GM10847 (cell line): ENCODE data around the gene RASD2.

Source experiments
- POLR2A ChIP-seq: IDR thresholded peaks from 2 replicates; pipeline ENCODE4 v1.6.1; 2011; ENCODE audit not compliant: insufficient read length; ENCODE audit errors: extremely low read depth

The RASD2 gene, protein sequence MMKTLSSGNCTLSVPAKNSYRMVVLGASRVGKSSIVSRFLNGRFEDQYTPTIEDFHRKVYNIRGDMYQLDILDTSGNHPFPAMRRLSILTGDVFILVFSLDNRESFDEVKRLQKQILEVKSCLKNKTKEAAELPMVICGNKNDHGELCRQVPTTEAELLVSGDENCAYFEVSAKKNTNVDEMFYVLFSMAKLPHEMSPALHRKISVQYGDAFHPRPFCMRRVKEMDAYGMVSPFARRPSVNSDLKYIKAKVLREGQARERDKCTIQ

DNA sequence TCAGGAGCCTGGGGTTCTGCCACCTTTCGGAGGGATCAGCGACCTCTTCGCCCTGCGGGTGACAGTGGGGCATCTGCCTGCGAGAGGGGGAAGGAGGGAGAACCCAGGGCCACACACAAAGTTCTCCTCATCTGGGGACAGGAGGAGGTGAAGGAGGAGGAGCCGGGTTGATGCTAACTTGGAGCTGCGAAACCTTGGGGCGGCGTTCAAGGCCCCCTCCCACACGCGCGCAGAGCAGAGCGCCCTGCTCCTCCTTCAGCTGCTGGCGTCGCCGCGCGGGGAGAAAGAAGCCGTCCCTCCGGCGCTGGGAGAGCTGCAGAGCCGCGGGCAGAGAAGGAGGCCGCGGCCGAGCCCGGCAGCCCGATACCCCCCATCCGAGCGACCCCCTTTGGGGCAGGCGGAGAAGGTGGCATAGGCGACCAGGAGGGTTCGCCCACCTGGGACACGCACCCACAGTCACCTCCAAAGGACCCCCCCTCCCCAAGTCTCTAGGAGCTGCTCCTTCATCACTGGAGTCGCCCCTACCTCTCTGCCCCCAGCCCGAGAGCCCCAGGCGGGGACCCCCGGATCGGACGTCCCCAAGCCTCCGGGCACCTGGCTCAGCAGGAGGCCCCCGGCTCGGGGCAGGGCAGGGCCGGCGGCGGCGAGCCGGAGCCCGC, at the start of gene RASD2:
Gene RASD2 (plus strand): TSS at position 237 of the 659 bp plus-strand sequence. CDS start 5,979 bp downstream, outside the sequence.
- no peak for TF ChIP-seq POLR2A

DNA sequence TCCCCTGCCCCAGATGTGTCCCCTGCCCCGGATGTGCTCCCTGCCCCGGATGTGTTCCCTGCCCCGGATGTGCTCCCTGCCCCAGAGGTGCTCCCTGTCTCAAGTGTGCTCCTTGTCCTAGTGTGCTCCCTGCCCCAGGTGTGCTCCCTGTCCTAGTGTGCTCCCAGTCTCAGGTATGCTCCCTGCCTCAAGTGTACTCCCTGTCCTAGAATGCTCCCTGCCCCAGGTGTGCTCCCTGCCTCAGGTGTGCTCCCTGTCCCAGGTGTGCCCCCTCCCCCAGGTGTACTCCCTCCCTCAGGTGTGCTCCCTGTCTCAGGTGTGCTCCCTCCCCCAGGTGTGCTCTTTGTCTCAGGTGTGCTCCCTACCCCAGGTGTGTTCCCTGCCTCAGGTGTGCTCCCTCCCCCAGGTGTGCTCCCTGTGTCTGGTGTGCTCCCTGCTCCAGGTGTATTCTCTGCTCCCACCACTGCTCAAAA, 48.7 kb upstream of the RASD2 start:
- no peak for TF ChIP-seq POLR2A

DNA sequence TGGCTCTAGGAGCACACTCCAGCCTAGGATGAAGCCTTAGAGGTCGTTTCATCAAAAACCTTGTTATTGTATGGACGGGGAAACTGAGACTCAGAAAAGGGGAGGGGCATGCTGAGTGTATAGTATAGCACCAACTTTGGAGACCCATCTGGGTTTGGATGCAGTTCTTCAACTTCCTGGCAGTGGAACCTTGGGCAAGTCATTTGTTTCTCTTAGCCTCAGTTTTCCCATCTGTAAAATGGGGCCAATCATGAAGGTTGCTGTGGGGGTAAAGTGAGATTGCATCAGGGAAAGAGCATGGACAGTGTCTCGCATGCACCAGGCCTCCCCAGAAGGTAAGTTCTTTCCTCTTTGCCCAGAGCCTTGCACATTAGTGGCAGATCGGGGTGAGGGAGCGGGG, 47.6 kb upstream of the RASD2 start:
- no peak for TF ChIP-seq POLR2A

DNA sequence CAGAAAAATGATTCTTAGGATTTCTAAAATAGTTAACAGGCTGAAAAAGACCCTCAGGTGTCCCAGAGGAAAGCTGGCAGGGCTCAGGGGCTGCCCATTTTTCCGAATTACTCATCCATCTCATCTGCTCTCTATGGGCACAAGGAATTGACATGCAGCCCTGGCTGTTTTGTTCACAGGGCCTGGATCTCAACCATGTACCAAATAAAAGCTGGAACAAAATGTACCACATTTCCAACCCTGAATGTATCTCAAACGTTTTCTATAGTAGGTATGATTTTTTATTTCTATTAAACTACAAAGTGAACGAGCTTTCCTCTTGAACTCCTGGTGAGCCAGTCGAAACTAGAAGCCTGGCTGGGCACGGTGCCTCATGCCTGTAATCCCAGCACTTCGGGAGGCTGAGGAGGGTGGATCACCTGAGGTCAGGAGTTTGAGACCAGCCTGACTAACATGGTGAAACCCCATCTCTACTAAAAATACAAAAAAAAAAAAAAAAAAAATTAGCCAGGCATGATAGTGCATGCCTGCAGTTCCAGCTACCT, 43.8 kb upstream of the RASD2 start:
- no peak for TF ChIP-seq POLR2A

DNA sequence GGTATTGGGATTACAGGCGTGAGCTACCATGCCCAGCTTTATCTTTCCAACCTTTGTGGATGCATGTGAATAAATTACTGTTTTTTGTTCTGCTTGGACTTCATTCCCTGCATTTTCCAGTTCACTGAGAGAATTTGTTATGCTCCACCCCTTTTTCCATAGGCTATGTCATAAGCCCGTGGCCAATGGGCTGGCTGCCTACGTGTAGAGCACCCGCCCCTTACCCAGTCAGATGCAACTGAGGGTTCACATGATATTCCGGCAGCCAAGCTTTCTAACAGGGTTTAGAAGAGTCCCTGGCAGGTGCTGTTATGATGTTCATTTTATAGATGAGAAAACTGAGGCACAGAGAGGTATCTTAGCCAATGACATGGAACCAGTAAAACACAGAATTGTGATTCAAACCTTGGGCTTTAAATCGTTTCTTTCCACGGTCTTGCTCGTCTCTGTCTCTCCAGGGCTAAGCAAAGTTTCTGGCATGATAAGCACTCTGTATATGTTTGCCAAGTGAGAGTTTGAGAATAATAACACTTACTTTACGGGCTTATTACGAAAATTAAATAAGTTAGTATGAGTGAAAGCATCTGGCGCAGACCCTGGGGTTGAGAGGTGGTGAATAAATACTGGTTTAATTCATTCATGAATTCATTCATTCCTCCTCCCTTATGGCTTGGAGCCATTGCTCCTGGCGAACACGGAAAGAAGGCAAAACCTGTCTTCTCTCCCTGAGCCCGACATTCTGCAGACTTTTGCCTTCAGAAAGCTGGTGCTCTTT, 42.4 kb upstream of the RASD2 start:
- TF ChIP-seq POLR2A = no peak

DNA sequence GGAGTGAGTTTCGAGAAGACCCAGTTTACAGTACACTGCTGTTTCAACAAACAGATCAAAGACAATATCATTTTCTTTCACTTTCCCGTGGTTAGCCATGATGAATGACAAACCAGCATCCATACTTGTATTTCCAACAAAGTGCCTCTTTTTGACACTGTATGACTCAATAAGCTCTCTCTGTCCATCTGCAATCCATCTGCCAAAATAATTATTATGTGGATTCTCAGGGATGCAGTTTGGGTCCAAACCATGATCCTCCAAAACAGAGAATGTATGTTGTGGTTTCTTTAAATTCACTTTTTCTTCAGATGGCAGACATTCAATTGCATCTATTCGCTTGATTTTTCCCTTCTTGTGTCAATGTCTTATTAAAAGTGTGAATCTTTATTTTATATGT, 37.8 kb upstream of the RASD2 start:
- no peak for TF ChIP-seq POLR2A

DNA sequence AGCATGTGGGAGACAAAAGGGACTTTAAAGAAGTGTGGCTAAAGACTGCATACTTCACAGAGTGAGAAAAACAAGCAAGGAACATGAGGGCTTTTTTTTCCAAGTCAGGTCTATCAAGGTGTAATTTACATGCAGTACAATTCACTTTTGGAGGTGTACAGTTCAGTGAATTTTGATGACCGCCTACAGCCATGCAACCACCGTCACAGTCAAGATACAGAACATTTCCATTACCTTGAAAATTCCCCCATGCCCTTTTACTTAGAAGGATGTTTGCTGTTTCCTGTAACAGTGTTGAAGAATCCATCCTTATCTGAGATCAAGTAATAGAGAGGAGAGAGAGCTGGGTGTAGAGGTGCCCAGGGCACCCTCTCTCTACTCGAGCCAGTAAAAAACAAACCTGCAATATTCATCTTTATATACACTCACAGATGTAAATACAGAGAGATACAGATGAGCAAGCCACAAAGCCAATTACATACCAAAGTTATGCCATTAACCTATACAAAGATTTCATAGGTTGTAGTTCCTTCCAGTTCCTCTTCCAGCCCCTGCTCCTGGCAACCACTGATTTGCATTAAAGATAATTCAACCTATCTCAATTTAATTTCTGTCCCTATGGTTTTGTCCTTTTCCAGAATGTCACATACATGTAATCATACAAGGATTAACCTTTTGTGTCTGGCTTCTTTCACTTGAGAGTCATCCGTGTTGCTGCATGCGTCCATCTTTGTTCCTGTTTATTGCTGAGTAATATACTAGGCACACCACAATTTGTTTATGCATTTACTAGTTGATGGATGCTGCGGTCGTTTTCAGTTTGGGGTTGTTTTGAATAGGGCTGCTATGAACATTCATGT, 35.0 kb upstream of the RASD2 start:
- TF ChIP-seq POLR2A = no peak

DNA sequence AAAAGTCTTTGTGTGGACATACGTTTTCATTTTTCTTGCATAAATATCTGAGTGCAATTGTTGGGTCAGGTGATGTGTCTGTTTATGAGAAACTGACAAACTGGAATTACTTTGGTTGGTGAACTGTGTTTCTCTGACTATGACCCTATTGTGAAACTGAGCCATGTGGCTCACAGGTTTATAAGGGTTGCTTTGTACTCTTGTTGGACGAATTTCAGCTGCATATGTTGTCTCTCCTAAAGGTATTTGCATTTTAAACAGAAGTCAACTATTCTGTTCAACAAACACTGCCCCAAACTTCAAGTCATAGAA, 34.4 kb upstream of the RASD2 start:
- no peak for TF ChIP-seq POLR2A

DNA sequence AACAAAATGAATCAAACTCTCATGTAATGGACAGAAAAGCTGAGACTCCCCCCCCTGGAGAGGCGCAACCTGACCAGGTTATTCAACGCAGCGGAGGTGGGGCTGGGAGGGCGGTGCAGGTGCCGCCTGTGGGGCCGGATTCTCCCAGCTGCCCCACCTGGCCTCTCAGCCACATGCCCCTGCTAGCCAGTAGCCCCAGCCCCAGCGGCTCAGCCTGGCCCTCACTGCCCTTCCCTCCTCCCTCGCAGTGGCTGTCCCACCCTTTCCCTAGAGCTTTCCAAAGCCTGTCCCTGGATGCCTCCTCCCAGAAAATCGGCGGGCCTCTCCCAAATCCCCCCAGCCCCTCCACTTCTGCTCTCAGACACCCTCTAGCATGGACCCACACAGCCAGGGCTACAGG, 31.2 kb upstream of the RASD2 start:
- TF ChIP-seq POLR2A = no peak

DNA sequence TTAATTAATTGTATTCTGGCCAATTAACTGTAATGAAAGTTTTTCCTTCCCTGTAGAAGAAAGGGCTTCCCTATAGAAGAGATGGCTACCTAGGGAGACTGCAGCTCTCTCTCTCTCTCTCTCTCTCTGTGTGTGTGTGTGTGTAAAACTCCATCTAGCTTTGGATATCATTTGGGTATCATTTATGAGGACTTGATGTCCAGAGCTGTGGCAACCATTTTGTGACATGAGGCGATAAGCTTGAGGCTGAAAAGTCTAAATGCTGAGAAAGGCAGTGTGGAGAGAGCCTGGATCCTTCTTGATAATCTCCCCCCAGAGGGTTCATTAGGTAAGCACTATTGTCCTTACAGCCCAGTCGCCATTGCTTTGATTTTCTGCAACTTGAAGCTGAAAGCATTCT, 30.7 kb upstream of the RASD2 start:
- no peak for TF ChIP-seq POLR2A

DNA sequence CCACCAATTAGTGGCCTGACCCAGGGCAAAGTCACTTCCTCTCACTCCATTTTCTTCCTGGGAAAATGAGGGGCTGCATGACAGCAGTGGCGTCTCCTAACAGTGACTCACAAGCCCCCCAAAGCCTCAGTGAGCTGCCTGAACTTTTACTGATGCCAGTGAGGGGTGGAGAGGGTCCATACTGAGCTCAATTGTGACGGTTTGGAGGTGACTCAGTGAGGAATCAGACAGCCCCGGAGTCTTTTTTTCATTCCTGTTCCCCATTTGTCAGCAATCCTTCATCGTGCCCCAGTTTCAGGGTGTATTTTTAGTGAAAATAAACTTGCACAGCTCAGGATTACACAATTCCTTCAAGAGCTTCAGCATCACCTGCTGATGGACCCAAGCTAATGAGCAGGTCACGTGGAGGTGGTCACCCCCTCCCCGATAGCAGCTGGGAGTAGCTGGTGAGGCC, 30.1 kb upstream of the RASD2 start:
- TF ChIP-seq POLR2A = no peak

DNA sequence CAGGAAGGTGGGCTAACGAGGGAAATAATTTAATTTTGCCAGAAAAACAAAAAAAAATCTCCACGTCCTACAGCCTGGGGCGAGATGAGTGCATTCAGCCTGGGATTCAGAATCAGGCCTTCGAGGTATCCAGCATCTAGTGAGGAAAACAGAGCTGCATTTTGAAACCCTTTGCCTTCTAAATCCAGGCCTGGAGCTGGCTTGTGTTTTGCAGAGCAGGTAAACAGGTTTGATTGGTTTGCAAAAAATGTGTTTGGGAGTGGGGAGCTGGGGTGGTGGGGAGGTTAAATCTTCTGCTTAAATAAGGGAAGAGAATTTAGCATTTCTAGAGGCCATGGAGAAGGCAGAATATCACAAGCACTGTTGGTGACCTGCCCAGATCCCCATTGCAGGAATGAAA, 29.7 kb upstream of the RASD2 start:
- no peak for TF ChIP-seq POLR2A

DNA sequence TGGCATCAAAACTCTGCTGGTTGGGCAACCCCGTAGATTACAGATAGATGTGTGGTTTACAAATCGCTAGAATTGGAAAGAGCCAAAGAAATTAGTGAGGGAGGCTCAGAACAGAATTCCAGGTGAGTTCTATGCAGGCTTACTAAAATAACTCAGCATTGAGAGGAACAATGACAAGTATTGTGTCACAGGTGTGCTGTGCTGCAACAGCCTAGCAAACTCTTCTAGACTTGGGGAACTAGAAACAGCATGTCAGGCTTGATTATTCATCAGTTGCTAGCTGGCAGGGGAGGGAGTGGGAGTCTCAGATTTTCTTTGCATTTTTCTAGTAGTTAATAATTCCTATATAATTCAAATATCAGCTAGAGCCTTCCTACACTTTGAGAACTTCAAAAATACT, 26.3 kb upstream of the RASD2 start:
- no peak for TF ChIP-seq POLR2A

DNA sequence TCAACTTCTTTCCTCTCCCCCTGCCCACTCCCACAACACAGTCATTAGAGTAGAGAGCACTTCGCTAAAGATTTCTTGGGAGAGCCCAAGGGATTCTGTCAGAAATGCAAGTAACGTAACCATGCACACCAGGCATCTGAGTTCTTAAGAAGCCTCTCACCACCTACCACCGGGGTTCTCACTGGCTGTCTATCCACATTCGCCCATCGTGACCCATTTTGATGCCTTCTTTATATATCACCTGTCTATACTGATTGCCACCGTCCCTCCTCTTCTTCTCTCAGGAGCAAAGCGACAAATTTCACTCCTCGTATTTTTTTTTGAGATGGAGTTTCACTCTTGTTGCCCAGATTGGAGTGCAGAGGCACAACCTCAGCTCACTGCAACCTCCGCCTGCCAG, 23.9 kb upstream of the RASD2 start:
- no peak for TF ChIP-seq POLR2A

DNA sequence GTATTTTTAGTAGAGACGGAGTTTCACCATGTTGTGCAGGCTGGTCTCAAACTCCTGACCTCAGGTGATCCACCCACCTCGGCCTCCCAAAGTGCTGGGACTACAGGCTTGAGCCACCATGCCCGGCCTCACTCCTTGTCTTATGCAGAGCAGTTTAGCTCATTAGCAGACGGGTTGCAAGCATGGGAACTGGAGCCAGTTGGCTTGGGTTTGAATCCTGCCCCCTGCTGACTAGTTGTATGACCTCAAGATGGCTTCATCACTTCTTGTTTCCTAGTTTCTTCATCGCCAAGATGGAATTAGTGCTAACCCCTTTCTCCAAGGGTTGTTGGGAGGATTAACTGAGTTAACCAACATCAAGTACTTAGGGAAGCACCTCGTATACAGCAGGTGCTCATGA, 23.4 kb upstream of the RASD2 start:
- no peak for TF ChIP-seq POLR2A
